Loucy (cell line): ENCODE data around the gene PAPOLB.

Source experiments
- EZH2phosphoT487 ChIP-seq: fragments of 200-600 bp; IDR thresholded peaks from 2 replicates; pipeline ENCODE4 v1.6.1; 2018; ENCODE audit warnings: antibody characterized with exemption, mild to moderate bottlenecking, moderate library complexity, borderline replicate concordance
- TF ChIP-seq, protein P1 (sequence below): fragments of 200-600 bp; sonication (generic); conservative IDR thresholded peaks from 2 replicates; pipeline ENCODE4 v1.5.1; 2014; ENCODE audit warnings: mild to moderate bottlenecking, antibody characterized with exemption, low read length

DNA sequence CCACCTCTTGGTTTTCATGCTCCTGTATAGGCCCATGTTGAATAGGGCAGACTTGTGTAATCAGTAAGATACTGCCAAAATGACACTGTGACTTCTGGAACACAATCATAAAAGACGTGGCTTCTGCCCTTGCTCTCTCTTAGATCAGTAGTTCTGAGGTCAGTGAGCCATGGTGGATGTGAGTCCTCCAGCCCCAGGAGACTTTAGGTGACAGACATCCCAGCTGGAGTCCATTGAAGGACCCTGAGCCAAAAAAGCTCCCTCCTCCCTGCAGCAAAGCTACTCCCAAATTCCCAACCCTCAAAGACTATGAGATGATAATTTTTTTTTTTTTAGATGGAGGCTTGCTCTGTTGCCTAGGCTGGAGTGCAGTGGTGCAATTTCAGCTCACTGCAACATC lies 24.8 kb upstream of the PAPOLB start:
- TF ChIP-seq, protein P1, sequence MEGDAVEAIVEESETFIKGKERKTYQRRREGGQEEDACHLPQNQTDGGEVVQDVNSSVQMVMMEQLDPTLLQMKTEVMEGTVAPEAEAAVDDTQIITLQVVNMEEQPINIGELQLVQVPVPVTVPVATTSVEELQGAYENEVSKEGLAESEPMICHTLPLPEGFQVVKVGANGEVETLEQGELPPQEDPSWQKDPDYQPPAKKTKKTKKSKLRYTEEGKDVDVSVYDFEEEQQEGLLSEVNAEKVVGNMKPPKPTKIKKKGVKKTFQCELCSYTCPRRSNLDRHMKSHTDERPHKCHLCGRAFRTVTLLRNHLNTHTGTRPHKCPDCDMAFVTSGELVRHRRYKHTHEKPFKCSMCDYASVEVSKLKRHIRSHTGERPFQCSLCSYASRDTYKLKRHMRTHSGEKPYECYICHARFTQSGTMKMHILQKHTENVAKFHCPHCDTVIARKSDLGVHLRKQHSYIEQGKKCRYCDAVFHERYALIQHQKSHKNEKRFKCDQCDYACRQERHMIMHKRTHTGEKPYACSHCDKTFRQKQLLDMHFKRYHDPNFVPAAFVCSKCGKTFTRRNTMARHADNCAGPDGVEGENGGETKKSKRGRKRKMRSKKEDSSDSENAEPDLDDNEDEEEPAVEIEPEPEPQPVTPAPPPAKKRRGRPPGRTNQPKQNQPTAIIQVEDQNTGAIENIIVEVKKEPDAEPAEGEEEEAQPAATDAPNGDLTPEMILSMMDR = no peak
- no peak for TF ChIP-seq EZH2phosphoT487
